PC-3 (cell line): ENCODE measurements around the gene WDR7.

Experiments
- EZH2phosphoT487 ChIP-seq: fragments of 300-600 bp; sonication (generic); IDR thresholded peaks from 2 replicates; pipeline ENCODE4 v1.6.1; 2018; ENCODE audit warnings: mild to moderate bottlenecking, antibody characterized with exemption, low read length, borderline replicate concordance
- TF ChIP-seq, protein P1 (sequence below): fragments of 300-600 bp; sonication (generic); conservative IDR thresholded peaks from 2 replicates; pipeline ENCODE4 v1.5.1; 2017; ENCODE audit warnings: antibody characterized with exemption, low read depth, mild to moderate bottlenecking, low read length

DNA sequence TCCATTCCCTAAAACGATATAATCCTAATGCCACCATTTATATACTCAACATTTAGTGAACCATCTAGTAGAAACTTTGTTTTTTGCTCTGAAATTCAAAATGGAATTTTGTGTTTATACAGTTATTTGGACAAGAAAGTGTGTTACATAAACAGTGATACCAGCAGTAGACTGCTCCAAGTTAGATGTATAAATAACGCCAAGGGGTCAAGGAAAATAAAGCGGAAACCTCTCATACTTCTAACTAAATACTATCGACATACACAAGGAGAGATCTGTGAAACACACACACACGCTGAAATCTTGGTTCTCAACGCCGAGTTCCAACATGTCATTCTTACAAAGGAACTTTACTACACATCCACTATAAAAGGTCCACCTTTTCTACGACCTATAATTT, 14.0 kb upstream of the WDR7 start:
- TF ChIP-seq, protein P1, sequence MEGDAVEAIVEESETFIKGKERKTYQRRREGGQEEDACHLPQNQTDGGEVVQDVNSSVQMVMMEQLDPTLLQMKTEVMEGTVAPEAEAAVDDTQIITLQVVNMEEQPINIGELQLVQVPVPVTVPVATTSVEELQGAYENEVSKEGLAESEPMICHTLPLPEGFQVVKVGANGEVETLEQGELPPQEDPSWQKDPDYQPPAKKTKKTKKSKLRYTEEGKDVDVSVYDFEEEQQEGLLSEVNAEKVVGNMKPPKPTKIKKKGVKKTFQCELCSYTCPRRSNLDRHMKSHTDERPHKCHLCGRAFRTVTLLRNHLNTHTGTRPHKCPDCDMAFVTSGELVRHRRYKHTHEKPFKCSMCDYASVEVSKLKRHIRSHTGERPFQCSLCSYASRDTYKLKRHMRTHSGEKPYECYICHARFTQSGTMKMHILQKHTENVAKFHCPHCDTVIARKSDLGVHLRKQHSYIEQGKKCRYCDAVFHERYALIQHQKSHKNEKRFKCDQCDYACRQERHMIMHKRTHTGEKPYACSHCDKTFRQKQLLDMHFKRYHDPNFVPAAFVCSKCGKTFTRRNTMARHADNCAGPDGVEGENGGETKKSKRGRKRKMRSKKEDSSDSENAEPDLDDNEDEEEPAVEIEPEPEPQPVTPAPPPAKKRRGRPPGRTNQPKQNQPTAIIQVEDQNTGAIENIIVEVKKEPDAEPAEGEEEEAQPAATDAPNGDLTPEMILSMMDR = no peak
- TF ChIP-seq EZH2phosphoT487 = no peak
